Testis (tissue), 2 donors: ENCODE data around the gene SPAG9.

Experiments
- POLR2A ChIP-seq: fragments of 450-650 bp; IDR thresholded peaks from one replicate; pipeline ENCODE4 v1.6.1; 2017; ENCODE audit warnings: antibody characterized with exemption, mild to moderate bottlenecking, moderate library complexity
- TF ChIP-seq, protein P1 (sequence below), 3 experiments: fragments of 450-650 bp in 2 of 3; fragments of 200-600 bp in 1 of 3; sonication (generic) in 1 of 3; IDR thresholded peaks; one replicate each; pipeline ENCODE4 v1.5.1; 2016 to 2019; ENCODE audit warnings: antibody characterized with exemption in 3 of 3, mild to moderate bottlenecking in 2 of 3, moderate library complexity in 1 of 3

DNA sequence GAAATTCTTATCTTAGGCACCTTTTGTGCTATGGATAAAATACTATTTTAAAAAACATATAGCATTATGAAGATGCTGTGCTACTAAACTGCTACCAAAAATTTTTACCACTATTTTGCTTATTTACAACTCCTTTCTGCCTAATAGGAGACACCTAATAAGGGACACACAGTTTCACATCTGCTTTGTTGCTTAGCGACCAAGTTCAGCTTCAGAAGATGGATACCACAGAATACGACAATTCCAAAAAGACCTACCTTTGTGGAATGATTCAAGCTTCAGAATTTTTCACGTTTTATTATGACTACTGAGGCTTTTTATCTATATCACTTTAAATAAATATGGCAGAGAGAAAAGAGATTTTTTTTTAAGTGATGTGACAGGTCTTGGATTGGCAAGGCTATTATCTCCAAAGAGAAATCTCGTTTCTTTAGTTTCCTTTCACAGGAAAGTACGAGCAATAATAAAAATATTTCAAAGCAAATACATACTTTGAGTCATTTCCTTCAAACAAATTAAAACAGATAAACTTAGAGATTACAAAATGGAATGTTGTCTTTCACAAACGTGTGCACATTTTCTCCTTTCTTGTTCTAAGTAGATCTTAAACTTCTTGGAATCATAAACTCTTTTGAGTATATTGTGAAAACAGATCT lies 35.4 kb downstream of the SPAG9 start:
- no peak for TF ChIP-seq POLR2A
- TF ChIP-seq, protein P1, sequence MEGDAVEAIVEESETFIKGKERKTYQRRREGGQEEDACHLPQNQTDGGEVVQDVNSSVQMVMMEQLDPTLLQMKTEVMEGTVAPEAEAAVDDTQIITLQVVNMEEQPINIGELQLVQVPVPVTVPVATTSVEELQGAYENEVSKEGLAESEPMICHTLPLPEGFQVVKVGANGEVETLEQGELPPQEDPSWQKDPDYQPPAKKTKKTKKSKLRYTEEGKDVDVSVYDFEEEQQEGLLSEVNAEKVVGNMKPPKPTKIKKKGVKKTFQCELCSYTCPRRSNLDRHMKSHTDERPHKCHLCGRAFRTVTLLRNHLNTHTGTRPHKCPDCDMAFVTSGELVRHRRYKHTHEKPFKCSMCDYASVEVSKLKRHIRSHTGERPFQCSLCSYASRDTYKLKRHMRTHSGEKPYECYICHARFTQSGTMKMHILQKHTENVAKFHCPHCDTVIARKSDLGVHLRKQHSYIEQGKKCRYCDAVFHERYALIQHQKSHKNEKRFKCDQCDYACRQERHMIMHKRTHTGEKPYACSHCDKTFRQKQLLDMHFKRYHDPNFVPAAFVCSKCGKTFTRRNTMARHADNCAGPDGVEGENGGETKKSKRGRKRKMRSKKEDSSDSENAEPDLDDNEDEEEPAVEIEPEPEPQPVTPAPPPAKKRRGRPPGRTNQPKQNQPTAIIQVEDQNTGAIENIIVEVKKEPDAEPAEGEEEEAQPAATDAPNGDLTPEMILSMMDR (IDR thresholded peaks at IDR 0.05): no peak
